ENCODE results near the gene ZNF333.

Gene ZNF333

DNA sequence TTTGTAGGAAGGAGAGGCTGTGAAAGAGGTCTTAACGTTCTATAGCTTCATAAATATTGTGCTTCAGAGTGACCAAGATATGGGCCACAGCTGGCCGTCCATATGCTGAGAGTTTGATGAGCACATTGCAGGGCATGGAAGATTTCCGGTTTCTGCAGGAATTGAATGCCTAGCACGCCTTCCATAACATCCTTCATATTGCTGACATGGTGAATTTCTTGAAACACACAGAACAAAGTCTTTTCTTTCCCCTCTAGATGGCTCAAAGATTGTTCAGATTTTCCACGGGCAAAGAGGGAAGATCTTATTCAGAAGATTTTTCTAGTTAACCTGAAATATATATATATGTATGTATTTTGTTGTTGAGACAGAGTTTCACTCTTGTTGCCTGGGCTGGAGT is 46.1 kb downstream of the ZNF333 start:
- no peak for DNase-seq (ENCODE audit: low read depth)
- H3K4me3 ChIP-seq (ENCODE audit: low read depth, low read length) = no peak overlapping the region
- TF ChIP-seq, protein P1, sequence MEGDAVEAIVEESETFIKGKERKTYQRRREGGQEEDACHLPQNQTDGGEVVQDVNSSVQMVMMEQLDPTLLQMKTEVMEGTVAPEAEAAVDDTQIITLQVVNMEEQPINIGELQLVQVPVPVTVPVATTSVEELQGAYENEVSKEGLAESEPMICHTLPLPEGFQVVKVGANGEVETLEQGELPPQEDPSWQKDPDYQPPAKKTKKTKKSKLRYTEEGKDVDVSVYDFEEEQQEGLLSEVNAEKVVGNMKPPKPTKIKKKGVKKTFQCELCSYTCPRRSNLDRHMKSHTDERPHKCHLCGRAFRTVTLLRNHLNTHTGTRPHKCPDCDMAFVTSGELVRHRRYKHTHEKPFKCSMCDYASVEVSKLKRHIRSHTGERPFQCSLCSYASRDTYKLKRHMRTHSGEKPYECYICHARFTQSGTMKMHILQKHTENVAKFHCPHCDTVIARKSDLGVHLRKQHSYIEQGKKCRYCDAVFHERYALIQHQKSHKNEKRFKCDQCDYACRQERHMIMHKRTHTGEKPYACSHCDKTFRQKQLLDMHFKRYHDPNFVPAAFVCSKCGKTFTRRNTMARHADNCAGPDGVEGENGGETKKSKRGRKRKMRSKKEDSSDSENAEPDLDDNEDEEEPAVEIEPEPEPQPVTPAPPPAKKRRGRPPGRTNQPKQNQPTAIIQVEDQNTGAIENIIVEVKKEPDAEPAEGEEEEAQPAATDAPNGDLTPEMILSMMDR (IDR thresholded peaks at IDR 0.05; ENCODE audit: low read depth, low read length) = no peak
- TF ChIP-seq, protein P2, sequence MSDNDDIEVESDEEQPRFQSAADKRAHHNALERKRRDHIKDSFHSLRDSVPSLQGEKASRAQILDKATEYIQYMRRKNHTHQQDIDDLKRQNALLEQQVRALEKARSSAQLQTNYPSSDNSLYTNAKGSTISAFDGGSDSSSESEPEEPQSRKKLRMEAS (IDR thresholded peaks at IDR 0.05; ENCODE audit: low read depth, low read length) = no peak

DNA sequence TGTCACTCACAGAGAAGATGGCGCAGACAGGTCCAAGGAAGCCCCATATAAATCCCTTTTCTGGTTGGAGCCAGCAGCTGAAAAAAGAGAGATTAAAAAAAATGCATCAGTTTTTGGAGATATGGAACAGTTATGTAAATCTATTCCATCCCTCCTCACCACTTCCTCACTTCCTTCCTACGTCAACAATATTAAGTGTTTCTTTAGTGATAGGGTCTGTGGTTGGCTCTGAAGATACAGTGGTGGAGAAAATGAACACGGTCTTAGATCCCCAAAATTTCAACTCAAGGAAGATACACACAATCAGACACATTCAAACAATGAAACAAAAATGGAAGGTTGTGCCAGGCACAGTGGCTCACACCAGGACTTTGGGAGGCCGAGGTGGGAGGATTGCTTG is 57.0 kb downstream of the ZNF333 start:
- TF ChIP-seq, protein P2 (IDR thresholded peaks at IDR 0.05; ENCODE audit: low read depth, low read length) = no peak
- TF ChIP-seq, protein P1 (IDR thresholded peaks at IDR 0.05; ENCODE audit: low read depth, low read length) = no peak
- no peak for TF ChIP-seq MYC (IDR thresholded peaks at IDR 0.05; ENCODE audit: low read depth, low read length)
- no peak for TF ChIP-seq POLR2A (IDR thresholded peaks at IDR 0.05; ENCODE audit: extremely low read depth, insufficient read length)
- no peak for DNase-seq (ENCODE audit: low read depth)
- H3K4me3 ChIP-seq (ENCODE audit: low read depth, low read length) = no peak overlapping the region

DNA sequence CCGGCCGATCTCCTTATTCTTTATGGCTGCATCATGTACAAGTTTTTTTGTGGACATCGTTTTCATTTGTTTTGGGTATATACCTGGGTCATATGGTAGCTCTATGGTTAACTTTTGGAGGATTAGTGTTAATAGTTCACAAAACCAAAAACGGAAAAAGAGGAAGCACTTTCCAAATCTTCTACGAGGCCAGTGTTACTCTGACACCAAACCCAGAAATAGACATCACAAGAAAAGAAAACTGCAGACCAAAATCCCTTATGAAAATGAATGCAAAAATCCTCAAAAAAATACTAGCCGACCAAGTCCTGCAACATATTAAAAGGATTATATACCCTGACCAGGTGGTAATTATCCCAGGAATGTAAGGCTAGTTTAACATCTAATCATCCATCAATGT is 58.8 kb downstream of the ZNF333 start:
- DNase-seq (ENCODE audit: low read depth) = no peak
- H3K4me3 ChIP-seq (ENCODE audit: low read depth, low read length) = no peak overlapping the region
- no peak for TF ChIP-seq POLR2A (IDR thresholded peaks at IDR 0.05; ENCODE audit: extremely low read depth, insufficient read length)
- TF ChIP-seq, protein P2 (IDR thresholded peaks at IDR 0.05; ENCODE audit: low read depth, low read length) = no peak
- TF ChIP-seq, protein P1 (IDR thresholded peaks at IDR 0.05; ENCODE audit: low read depth, low read length) = no peak
- no peak for TF ChIP-seq MYC (IDR thresholded peaks at IDR 0.05; ENCODE audit: low read depth, low read length)

DNA sequence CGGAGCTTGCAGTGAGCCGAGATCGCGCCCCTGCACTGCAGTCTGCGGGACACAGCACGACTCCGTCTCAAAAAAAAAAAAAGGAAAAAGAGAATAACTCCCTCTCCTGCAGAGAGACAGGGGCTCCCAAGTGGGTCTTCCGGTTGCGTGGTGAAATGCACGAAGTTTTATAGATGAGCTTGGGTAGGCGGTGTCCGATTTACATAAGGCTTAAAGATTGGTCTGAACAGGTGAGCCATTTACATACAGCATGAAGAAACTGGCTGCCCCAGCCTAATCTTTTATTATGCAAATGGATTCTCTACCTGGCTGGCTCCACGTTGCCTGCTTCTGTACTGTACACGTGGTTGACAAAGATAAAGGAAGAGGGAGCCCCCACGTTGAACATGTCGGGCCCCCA is 69.0 kb downstream of the ZNF333 start:
- no peak for DNase-seq (ENCODE audit: low read depth)
- no peak overlapping the region for H3K4me3 ChIP-seq (ENCODE audit: low read depth, low read length)
- TF ChIP-seq, protein P2 (IDR thresholded peaks at IDR 0.05; ENCODE audit: low read depth, low read length) = no peak
- TF ChIP-seq, protein P1 (IDR thresholded peaks at IDR 0.05; ENCODE audit: low read depth, low read length) = no peak
- no peak for TF ChIP-seq POLR2A (IDR thresholded peaks at IDR 0.05; ENCODE audit: extremely low read depth, insufficient read length)
- no peak for TF ChIP-seq MYC (IDR thresholded peaks at IDR 0.05; ENCODE audit: low read depth, low read length)

DNA sequence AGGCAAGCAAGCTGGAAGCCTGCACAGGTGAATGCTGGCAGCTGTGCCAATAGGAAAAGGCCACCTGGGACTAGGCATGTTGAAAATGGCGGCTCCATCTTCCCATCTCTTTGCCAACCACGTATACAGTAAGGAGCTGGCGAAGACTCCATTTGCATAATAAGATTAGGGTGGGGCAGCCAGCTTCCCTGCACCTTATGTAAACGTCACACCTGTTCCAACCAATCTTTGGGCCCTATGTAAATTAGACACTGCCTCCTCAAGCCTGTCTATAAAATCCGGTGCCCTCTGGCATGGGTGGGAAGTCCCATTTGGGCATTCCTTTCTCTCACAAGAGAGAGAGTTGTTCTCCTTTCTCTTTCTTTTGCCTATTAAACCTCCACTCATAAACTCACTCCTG is 71.8 kb downstream of the ZNF333 start:
- TF ChIP-seq MYC (IDR thresholded peaks at IDR 0.05; ENCODE audit: low read depth, low read length) = no peak
- TF ChIP-seq, protein P1 (IDR thresholded peaks at IDR 0.05; ENCODE audit: low read depth, low read length) = no peak
- TF ChIP-seq, protein P2 (IDR thresholded peaks at IDR 0.05; ENCODE audit: low read depth, low read length) = no peak
- no peak for TF ChIP-seq POLR2A (IDR thresholded peaks at IDR 0.05; ENCODE audit: extremely low read depth, insufficient read length)
- no peak for DNase-seq (ENCODE audit: low read depth)
- H3K4me3 ChIP-seq (ENCODE audit: low read depth, low read length) = no peak overlapping the region

DNA sequence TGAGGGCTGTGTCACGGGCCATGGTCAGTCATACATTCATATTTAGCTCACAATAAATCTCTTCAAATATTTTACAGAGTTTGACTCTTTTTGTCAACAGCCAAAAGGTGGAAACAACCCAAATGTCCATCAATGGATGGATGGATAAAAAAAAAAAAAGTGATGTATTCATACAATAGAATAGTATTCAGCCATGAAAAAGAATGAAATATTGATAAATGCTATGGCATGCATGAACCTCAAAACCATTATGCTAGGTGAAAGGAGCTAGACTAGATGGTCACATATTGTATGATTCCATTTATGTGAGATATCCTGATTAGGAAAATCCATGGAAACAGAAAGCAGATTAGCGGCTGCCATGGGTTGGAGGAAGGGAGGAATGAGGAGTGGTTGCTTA is 72.3 kb downstream of the ZNF333 start:
- no peak overlapping the region for H3K4me3 ChIP-seq (ENCODE audit: low read depth, low read length)
- TF ChIP-seq POLR2A (IDR thresholded peaks at IDR 0.05; ENCODE audit: extremely low read depth, insufficient read length) (no peak), MYC (IDR thresholded peaks at IDR 0.05; ENCODE audit: low read depth, low read length) (no peak)
- TF ChIP-seq, protein P1 (IDR thresholded peaks at IDR 0.05; ENCODE audit: low read depth, low read length) = no peak
- TF ChIP-seq, protein P2 (IDR thresholded peaks at IDR 0.05; ENCODE audit: low read depth, low read length) = no peak

More for the DNA sequence above, 72.3 kb downstream of the ZNF333 start:
- no peak for DNase-seq (ENCODE audit: low read depth)

Data from NB4 (cell line).